ENCODE data around the gene RARS2.

- TF ChIP-seq GATA2 (IDR thresholded peaks at IDR 0.05; ENCODE audit: low read depth, low read length), result no peak
- no peak for TF ChIP-seq GATA3 (IDR thresholded peaks at IDR 0.05; ENCODE audit: low read depth, low read length)
Measured at GRCh38 chr6:87590990-87591389, 1.2 kb upstream of the RARS2 start.

Data from SH-SY5Y (cell line).